IMR-90 (cell line): ENCODE measurements around the gene OR1D5. TPM values are rescaled to one million over a fixed set of nuclear protein-coding genes. Genes with fewer than 3 reads are reported as not detected.

Source experiments
- ATAC-seq: fragments of 200-7000 bp; cut with Tn5 transposase; 2 replicates; pipeline ENCODE4 v1.9.1; 2020; ENCODE audit warnings: low read depth, mild to moderate bottlenecking, moderate library complexity
- BruUV-seq: library from RNA; stranded (reverse); fragments of 400-500 nt; replicated peaks from 2 replicates; lab custom pipeline; 2021; lab: Mats Ljungman, UMichigan
- CTCF ChIA-PET: fragments of 300-600 bp; formaldehyde crosslinking; extraction: SDS; loops from one replicate; lab custom pipeline; 2021; ENCODE audit warnings: antibody characterized with exemption; lab: Yijun Ruan, JAX
- POLR2A ChIA-PET: fragments of 300-600 bp; sonication (Branson Sonifier 250); formaldehyde crosslinking; loops from one replicate; lab custom pipeline; 2022; ENCODE audit warnings: antibody characterized with exemption; ENCODE audit not compliant: unreplicated experiment; lab: Charles Lee
- DNase-seq: peaks from one replicate; pipeline ENCODE4 v3.0.0; 2013
- H2AFZ ChIP-seq: replicated peaks from 2 replicates; pipeline ENCODE3; 2013; ENCODE audit warnings: low read length, mild to moderate bottlenecking; ENCODE audit not compliant: poor library complexity
- H2AK5ac ChIP-seq: 2 replicates; pipeline ENCODE4 v1.6.1; 2013; ENCODE audit warnings: low read depth, low read length, inconsistent platforms
- H2AK9ac ChIP-seq: replicated peaks from 2 replicates; pipeline ENCODE3; 2013; ENCODE audit warnings: mild to moderate bottlenecking, low read depth, low read length, moderate library complexity; ENCODE audit not compliant: poor library complexity
- H2BK120ac ChIP-seq: 2 replicates; pipeline ENCODE4 v1.6.1; 2013; ENCODE audit warnings: low read depth, low read length, inconsistent platforms
- H2BK15ac ChIP-seq: 3 replicates; pipeline ENCODE4 v1.6.1; 2013; ENCODE audit warnings: low read depth, low read length, inconsistent platforms
- H2BK20ac ChIP-seq: 2 replicates; pipeline ENCODE4 v1.6.1; 2013; ENCODE audit warnings: low read depth, mild to moderate bottlenecking, inconsistent platforms, low read length, moderate library complexity
- H2BK5ac ChIP-seq: 2 replicates; pipeline ENCODE4 v1.6.1; 2013; ENCODE audit warnings: mild to moderate bottlenecking, low read depth, low read length, inconsistent platforms; ENCODE audit not compliant: poor library complexity, severe bottlenecking
- H3K14ac ChIP-seq: replicated peaks from 2 replicates; pipeline ENCODE4 v1.6.1; 2013; ENCODE audit warnings: low read depth, low read length, inconsistent platforms
- H3K18ac ChIP-seq: 2 replicates; pipeline ENCODE4 v1.6.1; 2013; ENCODE audit warnings: low read depth, low read length, control low read depth
- H3K23ac ChIP-seq: 2 replicates; pipeline ENCODE4 v1.6.1; 2013; ENCODE audit warnings: low read depth, low read length, inconsistent platforms
- H3K27ac ChIP-seq: 2 replicates; pipeline ENCODE4 v1.5.1; 2013; ENCODE audit warnings: mild to moderate bottlenecking, control low read depth, low read length; ENCODE audit not compliant: insufficient read depth
- H3K27me3 ChIP-seq: 2 replicates; pipeline ENCODE4 v1.6.1; 2013; ENCODE audit warnings: low read length; ENCODE audit not compliant: control insufficient read depth, insufficient read depth
- H3K36me3 ChIP-seq: 2 replicates; pipeline ENCODE4 v1.6.1; 2013; ENCODE audit warnings: low read length, mixed read lengths; ENCODE audit not compliant: control insufficient read depth, insufficient read depth
- H3K4ac ChIP-seq: 2 replicates; pipeline ENCODE4 v1.6.1; 2013; ENCODE audit warnings: low read depth, low read length, inconsistent platforms
- H3K4me1 ChIP-seq: 2 replicates; pipeline ENCODE4 v1.6.1; 2013; ENCODE audit warnings: low read length, mixed read lengths; ENCODE audit not compliant: control insufficient read depth, insufficient read depth
- H3K4me2 ChIP-seq: 2 replicates; pipeline ENCODE4 v1.6.1; 2013; ENCODE audit warnings: low read depth, mild to moderate bottlenecking, control low read depth, low read length, moderate library complexity
- H3K4me3 ChIP-seq: 2 replicates; pipeline ENCODE4 v1.5.1; 2013; ENCODE audit warnings: low read depth, mild to moderate bottlenecking, control low read depth, low read length, moderate library complexity; ENCODE audit not compliant: insufficient read depth
- H3K56ac ChIP-seq: 2 replicates; pipeline ENCODE4 v1.6.1; 2013; ENCODE audit warnings: low read length, inconsistent platforms; ENCODE audit not compliant: insufficient read depth; ENCODE audit errors: extremely low read depth
- H3K79me1 ChIP-seq, 2 experiments: 2 replicates each; pipeline ENCODE4 v1.6.1; 2013; ENCODE audit warnings: low read length in 2 of 2, inconsistent platforms in 1 of 2, low read depth in 1 of 2
- H3K9ac ChIP-seq: 2 replicates; pipeline ENCODE4 v1.6.1; 2013; ENCODE audit warnings: low read depth, low read length, control low read depth
- H3K9me1 ChIP-seq: 2 replicates; pipeline ENCODE4 v1.6.1; 2013; ENCODE audit warnings: low read length, inconsistent platforms; ENCODE audit not compliant: insufficient read depth
- H3K9me3 ChIP-seq: 2 replicates; pipeline ENCODE4 v1.6.1; 2013; ENCODE audit warnings: low read length; ENCODE audit not compliant: control insufficient read depth, insufficient read depth
- H4K20me1 ChIP-seq: 2 replicates; pipeline ENCODE4 v1.6.1; 2013; ENCODE audit warnings: low read length, inconsistent platforms; ENCODE audit not compliant: insufficient read depth
- H4K5ac ChIP-seq: 2 replicates; pipeline ENCODE4 v1.6.1; 2013; ENCODE audit warnings: mild to moderate bottlenecking, low read depth, low read length, control low read depth
- H4K8ac ChIP-seq, 2 experiments: 2 replicates each; pipeline ENCODE4 v1.6.1; 2013; ENCODE audit warnings: low read depth in 2 of 2, low read length in 2 of 2, control low read depth in 1 of 2, inconsistent platforms in 1 of 2
- H4K91ac ChIP-seq: 2 replicates; pipeline ENCODE4 v1.6.1; 2013; ENCODE audit warnings: low read depth, low read length, inconsistent platforms; ENCODE audit not compliant: insufficient read depth
- BHLHE40 ChIP-seq: fragments of 150-350 bp; IDR thresholded peaks from 2 replicates; pipeline ENCODE4 v1.6.1; 2016; ENCODE audit warnings: mild to moderate bottlenecking, low read depth, low read length
- CEBPB ChIP-seq: IDR thresholded peaks from 2 replicates; pipeline ENCODE4 v1.6.1; 2012; ENCODE audit warnings: low read depth, low read length, improper control_type of control experiment
- ELK1 ChIP-seq: fragments of 150-350 bp; IDR thresholded peaks from 2 replicates; pipeline ENCODE4 v1.6.1; 2016; ENCODE audit warnings: low read depth, mild to moderate bottlenecking, low read length, moderate library complexity, borderline replicate concordance
- FOS ChIP-seq: fragments of 150-350 bp; IDR thresholded peaks from 2 replicates; pipeline ENCODE4 v1.6.1; 2016; ENCODE audit warnings: low read depth, low read length
- MXI1 ChIP-seq: IDR thresholded peaks from 2 replicates; pipeline ENCODE4 v1.6.1; 2012; ENCODE audit warnings: low read depth, mild to moderate bottlenecking, low read length, moderate library complexity, borderline replicate concordance
- NFE2L2 ChIP-seq: fragments of 150-350 bp; IDR thresholded peaks from 2 replicates; pipeline ENCODE4 v1.6.1; 2016; ENCODE audit warnings: low read depth, mild to moderate bottlenecking, low read length
- POLR2A ChIP-seq: IDR thresholded peaks from 2 replicates; pipeline ENCODE4 v1.6.1; 2012; ENCODE audit warnings: mild to moderate bottlenecking, low read depth, low read length
- RCOR1 ChIP-seq: IDR thresholded peaks from 2 replicates; pipeline ENCODE4 v1.6.1; 2012; ENCODE audit warnings: mild to moderate bottlenecking, low read length, improper control_type of control experiment; ENCODE audit not compliant: insufficient replicate concordance
- RFX5 ChIP-seq: IDR thresholded peaks from 2 replicates; pipeline ENCODE4 v1.8.0; 2012; ENCODE audit warnings: low read depth, mild to moderate bottlenecking, low read length, moderate library complexity
- SMC3 ChIP-seq: fragments of 150-350 bp; IDR thresholded peaks from 2 replicates; pipeline ENCODE4 v1.6.1; 2016; ENCODE audit warnings: low read depth, mild to moderate bottlenecking, antibody characterized with exemption, low read length, moderate library complexity
- USF2 ChIP-seq: fragments of 150-350 bp; IDR thresholded peaks from 2 replicates; pipeline ENCODE4 v1.6.1; 2017; ENCODE audit warnings: mild to moderate bottlenecking, antibody characterized with exemption, low read length, low read depth
- WGBS, 2 experiments: methylation state at CpG; one replicate each; pipeline versions ENCODE4 v1.1.5 to v1.1.7; 2013; ENCODE audit warnings: missing lambda C conversion rate in 2 of 2; ENCODE audit not compliant: insufficient read length in 1 of 2; ENCODE audit errors: extremely low coverage in 2 of 2; 5-methylcytosine and 5-hydroxymethylcytosine counted together
- dilution Hi-C: fragments of 300-500 bp; cut with HindIII; formaldehyde crosslinking; loops from one replicate; pipeline ENCODE4 v1.14.3; 2018; ENCODE audit warnings: low sequenced_read_pairs; ENCODE audit not compliant: unreplicated experiment
- in situ Hi-C: fragments of 300-500 bp; cut with MboI; formaldehyde crosslinking; loops from 3 replicates; pipeline ENCODE4 v1.14.3; 2019; ENCODE audit warnings: low sequenced_read_pairs, inconsistent platforms, mixed read lengths
- intact Hi-C: fragments of 100-400 bp; cut with micrococcal nuclease; formaldehyde crosslinking; loops from 2 replicates; pipeline ENCODE4 v1.10.0; 2022
- polyA plus RNA-seq, 3 experiments: library from polyadenylated mRNA; depleted of rRNA; stranded (reverse); fragments of >200 nt; gene quantifications; 2 replicates each; pipeline ENCODE4 v1.2.3, GENCODE V29; 2012; ENCODE audit warnings: low replicate concordance in 1 of 3
- total RNA-seq: library from RNA; depleted of rRNA; stranded (reverse); fragments of >200 nt; gene quantifications from 2 replicates; pipeline ENCODE4 v1.2.3, GENCODE V29; 2012

Gene OR1D5
- total and polyA plus RNA-seq, 2 of the 4 experiments (the other 2 are of a cell fraction) = not detected

GRCh38 chr17:3035968-3036280 lies 27.5 kb downstream of the OR1D5 start:
- no peak overlapping the region for H4K8ac ChIP-seq
- H3K18ac ChIP-seq = no peak overlapping the region
- H4K20me1 ChIP-seq = no peaks in the 10 kb centered on the region; the same call in 1 of the 2 replicates
- no peak overlapping the region for H3K23ac ChIP-seq
- no peak for ATAC-seq
- dilution Hi-C loops = no loop called here
- no peaks in the 10 kb centered on the region for H3K79me1 ChIP-seq
- no peak overlapping the region for H3K4ac ChIP-seq
- no peak overlapping the region for H4K91ac ChIP-seq
- peak overlapping the region; percentile 56 for H2AK9ac ChIP-seq
- H2BK15ac ChIP-seq = no peak overlapping the region
- no peak overlapping the region for H2BK20ac ChIP-seq
- no peak overlapping the region for H3K56ac ChIP-seq
- POLR2A ChIA-PET = no interaction called here
- no peak overlapping the region for H4K5ac ChIP-seq
- no peaks in the 10 kb centered on the region for H3K9me1 ChIP-seq
- no peak overlapping the region for H2BK5ac ChIP-seq
- H3K4me2 ChIP-seq = no peak overlapping the region
- H3K4me3 ChIP-seq = no peak overlapping the region
- H2AFZ ChIP-seq = no peak overlapping the region
- DNase-seq = no peak
- no peaks in the 10 kb centered on the region for H3K4me1 ChIP-seq
- H3K27me3 ChIP-seq = no peaks in the 10 kb centered on the region; the same call in 1 of the 2 replicates
- WGBS, 2 experiments = 75% methylated on average over 2 of the region's 7 CpGs; no CpG with 5 or more reads in 1 of the 2 experiments
- H3K9ac ChIP-seq = no peak overlapping the region
- intact Hi-C loops = no loop called here
- BruUV-seq = no TSS peak
- CTCF ChIA-PET = no interaction called here
- no peak overlapping the region for H3K14ac ChIP-seq
- 0 out of 2 replicates have a peak, but pooled peaks cover 2% of the 10 kb centered on the region for H3K9me3 ChIP-seq
- TF ChIP-seq BHLHE40 (no peak), RCOR1 (no peak), ELK1 (no peak), SMC3 (no peak), POLR2A (no peak), MXI1 (no peak), CEBPB (no peak), FOS (no peak), NFE2L2 (no peak), USF2 (no peak), RFX5 (no peak)
- no peak overlapping the region for H3K27ac ChIP-seq
- H2BK120ac ChIP-seq = no peak overlapping the region
- in situ Hi-C loops = loop anchor here (25.0 kb wide), 1 partner anchor 776 kb away; the partner anchor contains the start of gene ITGAE
- no peak overlapping the region for H2AK5ac ChIP-seq
- H3K36me3 ChIP-seq = no peaks in the 10 kb centered on the region
